Gastroesophageal sphincter (tissue), 2 donors: Measurements from ENCODE around the gene HLA-DOB.

Experiments
- EP300 ChIP-seq: sonication (generic); formaldehyde crosslinking; IDR thresholded peaks from one replicate; pipeline ENCODE4 v1.6.1; 2017; ENCODE audit warnings: antibody characterized with exemption, mild to moderate bottlenecking
- POLR2AphosphoS5 ChIP-seq: sonication (generic); formaldehyde crosslinking; IDR thresholded peaks from one replicate; pipeline ENCODE4 v1.6.1; 2017; ENCODE audit warnings: antibody characterized with exemption

- TF ChIP-seq EP300: no peak
- no peak for TF ChIP-seq POLR2AphosphoS5
Observed at GRCh38 chr6:32847004-32847403, 30.2 kb upstream of the HLA-DOB start.
